CD4-positive, alpha-beta T cell treated with Interleukin-15 for 1 hour (primary cell): Measurements from ENCODE around the gene SOX21.

Experiments
- DNase-seq: peaks from one replicate; pipeline ENCODE4 v3.0.0-alpha.2; 2020

SOX21 gene

GRCh38 chr13:94708031-94708859 is 4.1 kb downstream of the SOX21 start:
- DNase-seq, result no peak

DNA sequence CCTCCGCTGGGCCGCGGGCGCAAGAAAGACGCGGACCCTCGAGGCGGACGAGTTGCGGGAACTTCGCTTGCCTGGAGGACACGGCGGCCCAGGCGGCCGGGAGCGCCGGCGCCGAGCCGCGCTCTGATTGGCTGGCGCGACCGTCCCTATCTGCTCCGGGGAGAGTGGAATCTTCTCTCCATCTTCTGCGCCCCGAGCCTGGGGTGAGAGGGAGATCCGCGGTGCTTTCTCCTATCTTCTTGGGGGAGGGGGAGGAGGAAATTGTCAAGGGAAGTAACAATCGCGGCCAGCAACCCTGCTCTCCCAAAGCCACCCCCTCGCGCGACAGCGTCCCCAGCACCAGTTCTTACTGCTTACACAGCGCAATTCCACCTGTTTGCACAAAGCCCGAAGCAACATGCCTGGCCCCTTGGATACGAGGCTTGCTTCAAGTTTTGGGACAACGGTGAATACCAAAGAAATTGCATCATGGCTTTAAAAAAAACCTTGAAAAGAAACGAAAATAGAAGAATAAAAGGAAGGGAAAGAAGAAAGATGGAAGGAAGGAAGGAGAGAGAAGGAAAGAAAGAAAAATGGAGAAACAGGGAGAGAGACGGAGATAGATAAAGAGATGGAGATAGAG is 4.8 kb downstream of the SOX21 start:
- DNase-seq, result no peak

- no peak for DNase-seq
Observed at GRCh38 chr13:94706843-94707399, 5.4 kb downstream of the SOX21 start.

DNA sequence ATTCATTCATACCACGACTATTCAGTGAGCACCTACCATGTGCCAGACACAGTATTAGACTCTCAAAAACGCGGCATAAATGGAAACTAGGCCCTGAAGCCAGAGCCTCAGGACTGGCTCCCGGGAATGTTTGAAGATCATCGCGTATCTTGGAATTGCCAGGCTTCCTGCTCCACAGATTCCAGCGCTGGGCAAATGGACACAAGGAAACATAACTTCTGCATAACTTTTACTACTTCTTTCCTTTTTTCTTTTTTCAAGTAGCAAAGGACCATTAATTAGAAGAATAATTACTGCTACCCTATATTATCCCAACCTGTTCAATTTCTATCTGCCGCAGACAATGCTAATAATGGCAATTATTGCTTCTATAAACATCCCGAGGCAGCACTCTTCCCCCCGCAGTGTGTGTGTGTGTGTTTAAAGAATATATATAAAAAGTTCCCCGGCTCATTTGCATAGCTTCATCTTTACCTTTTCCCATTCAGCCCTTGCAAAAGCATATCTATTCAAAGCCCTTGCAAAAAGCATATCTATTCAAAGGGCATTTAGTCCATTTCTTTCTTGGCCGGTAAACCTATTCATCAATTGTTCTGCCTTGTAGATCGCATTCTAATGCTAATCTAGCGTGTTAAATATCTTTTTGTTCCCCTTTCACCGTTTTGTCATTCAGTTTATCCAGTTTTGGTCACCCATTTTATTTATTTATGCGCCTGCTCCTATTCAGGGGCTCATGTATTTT is 6.1 kb downstream of the SOX21 start:
- no peak for DNase-seq

- DNase-seq, result no peak
Observed at GRCh38 chr13:94705081-94706030, 7.0 kb downstream of the SOX21 start.

DNA sequence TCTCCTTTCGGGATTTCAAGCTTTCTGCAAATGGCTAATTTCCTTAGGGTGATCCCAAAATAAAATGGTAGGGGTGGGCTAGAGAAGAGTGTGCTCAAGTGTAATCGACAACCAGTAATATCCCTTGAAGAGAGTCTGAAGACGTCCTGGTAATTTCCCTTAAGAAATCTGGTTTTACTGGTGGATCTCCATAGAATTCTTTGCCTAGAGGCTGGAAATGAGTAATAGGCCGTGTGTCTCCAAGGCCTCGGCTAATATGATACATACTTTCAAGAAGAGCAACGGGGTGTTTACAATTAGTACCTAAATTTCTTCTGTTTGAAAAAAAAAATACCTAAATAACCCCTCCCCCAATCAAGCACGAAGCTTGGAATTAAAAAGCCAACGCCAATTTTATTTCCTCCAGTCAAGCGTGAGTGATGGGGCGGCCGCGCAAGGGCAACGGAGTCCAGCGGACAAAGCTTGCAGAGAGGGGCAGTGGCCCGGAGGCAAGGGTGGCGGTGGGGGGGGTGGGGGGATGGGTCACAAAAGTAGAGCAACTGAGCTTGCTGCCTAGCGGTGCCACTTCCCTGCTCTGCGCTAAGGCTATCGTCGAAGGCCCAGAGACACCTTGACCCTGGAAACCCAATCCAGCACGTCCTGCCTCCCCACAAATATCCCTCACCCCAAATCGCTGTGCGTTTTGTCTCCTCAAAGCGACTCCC is 7.8 kb downstream of the SOX21 start:
- DNase-seq, result no peak

GRCh38 chr13:94703721-94704314 is 8.5 kb downstream of the SOX21 start:
- DNase-seq, result no peak

GRCh38 chr13:94703271-94703670 is 9.1 kb downstream of the SOX21 start:
- DNase-seq, result no peak

DNA sequence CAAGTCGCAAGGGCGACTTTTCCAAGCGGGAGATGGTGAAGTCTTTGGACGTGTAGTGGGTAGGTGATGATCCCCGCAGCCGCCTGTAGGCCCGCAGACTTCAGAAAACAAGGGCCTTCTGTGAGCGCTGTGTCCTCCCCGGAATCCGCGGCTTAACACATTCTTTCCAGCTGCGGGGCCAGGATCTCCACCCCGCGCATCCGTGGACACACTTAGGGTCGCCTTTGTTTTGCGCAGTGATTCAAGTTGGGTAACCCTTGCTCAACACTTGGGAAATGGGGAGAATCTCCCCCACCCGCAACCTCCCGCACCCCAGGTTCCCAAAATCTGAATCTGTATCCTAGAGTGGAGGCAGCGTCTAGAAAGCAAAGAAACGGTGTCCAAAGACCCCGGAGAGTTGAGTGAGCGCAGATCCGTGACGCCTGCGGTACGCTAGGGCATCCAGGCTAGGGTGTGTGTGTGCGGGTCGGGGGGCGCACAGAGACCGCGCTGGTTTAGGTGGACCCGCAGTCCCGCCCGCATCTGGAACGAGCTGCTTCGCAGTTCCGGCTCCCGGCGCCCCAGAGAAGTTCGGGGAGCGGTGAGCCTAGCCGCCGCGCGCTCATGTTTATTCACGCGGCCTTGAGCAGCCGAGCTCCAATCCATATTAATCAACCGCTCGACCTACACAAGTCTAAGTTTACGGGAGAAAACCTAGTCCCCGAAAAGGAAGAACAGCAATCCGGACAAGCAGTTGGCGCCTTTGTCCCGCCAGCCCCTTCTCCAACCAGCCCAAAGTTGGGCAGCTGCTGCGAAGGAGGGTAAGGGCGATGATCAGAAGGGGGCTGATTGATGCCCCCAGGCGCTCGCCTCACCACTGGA is 9.9 kb downstream of the SOX21 start:
- DNase-seq, result no peak

- DNase-seq, result no peak
Observed at GRCh38 chr13:94701313-94702180, 10.8 kb downstream of the SOX21 start.

DNA sequence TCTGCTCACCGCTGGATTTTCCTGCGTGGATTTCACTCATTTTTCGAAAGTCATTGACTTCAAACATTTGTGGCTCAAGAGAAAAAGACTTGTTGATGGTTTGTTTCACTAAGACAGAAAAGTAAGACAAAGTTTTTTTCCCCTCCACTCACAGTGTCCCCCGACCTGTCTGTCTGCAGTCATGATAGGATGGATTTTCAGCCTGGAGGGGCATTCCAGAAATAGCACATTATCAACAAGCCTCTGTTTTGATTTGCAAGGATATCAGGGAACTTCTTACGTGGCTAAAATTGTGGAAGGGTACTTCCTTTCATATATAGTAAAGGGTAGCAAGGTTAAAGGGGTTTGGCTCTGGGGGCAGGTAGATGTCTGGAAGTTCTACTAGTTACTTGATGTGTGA is 11.8 kb downstream of the SOX21 start:
- no peak for DNase-seq

GRCh38 chr13:94700051-94700535 is 12.3 kb downstream of the SOX21 start:
- no peak for DNase-seq

GRCh38 chr13:94696171-94696570 is 16.2 kb downstream of the SOX21 start:
- DNase-seq, result no peak

- no peak for DNase-seq
Observed at GRCh38 chr13:94692030-94692429, 20.3 kb downstream of the SOX21 start.

- no peak for DNase-seq
Observed at GRCh38 chr13:94683409-94683808, 28.9 kb downstream of the SOX21 start.

DNA sequence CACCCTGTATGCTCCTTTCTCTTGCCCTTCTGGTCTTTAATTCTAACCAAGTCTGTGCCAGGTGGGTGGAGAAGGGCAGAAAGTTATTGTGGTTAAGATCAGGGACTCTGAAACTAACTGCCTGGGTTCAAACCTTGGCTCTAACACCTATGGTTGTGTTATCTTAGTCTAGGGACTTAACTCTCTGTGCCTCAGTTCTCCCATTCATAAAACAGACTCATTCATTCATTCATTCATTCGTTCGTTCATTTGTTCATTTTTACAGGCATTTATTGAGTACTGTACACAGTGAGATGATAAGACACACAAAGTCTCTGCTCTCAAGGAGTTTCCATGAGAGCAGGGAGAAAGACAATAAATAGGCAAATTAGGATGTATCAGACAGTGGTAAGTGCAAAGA is 30.1 kb downstream of the SOX21 start:
- no peak for DNase-seq

DNA sequence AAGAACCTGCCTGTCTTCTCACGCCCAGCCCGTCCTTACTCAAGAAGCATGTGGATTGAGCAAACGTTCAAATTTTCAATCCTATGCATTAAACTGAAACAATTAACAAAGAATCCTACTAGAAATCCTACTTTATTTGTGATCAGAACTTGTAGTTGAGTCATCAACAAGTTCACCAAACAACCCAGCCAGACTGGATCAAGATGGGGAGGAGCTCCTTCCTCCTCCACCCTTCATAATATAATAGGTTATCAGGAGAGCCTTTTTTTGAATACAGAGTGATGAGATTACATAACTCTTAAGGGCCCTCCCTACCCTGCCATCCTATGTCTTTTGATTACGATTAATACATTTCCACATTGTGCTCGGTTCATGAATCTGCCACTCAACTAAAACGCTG is 32.7 kb downstream of the SOX21 start:
- DNase-seq, result no peak

- DNase-seq, result no peak
Observed at GRCh38 chr13:94678845-94679244, 33.5 kb downstream of the SOX21 start.

GRCh38 chr13:94677799-94678198 is 34.5 kb downstream of the SOX21 start:
- no peak for DNase-seq
